ENCODE measurements around the gene ABCG1.

- peak; percentile 32 to 65 for TF ChIP-seq POLR2A (IDR thresholded peaks at IDR 0.05)
- no peak for TF ChIP-seq CTCF (IDR thresholded peaks at IDR 0.05)
Measured at GRCh38 chr21:42218836-42219605, at the start of gene ABCG1.

Measured in Peyer's patch (tissue), 4 donors.